Peyer's patch (tissue), 4 donors: ENCODE results near the gene UNC93A.

Experiments
- CTCF ChIP-seq, 6 experiments: fragments of 450-650 bp in 4 of 6; fragments of 200-600 bp in 2 of 6; sonication (generic) in 1 of 6; IDR thresholded peaks; one replicate each; pipeline ENCODE4 v1.5.1; 2017 to 2019; ENCODE audit warnings: antibody characterized with exemption in 6 of 6, mild to moderate bottlenecking in 3 of 6, moderate library complexity in 1 of 6
- POLR2A ChIP-seq, 2 donors: fragments of 450-650 bp; IDR thresholded peaks; one replicate each; pipeline ENCODE4 v1.5.1; 2017; ENCODE audit warnings: antibody characterized with exemption in 2 of 2, mild to moderate bottlenecking in 2 of 2, moderate library complexity in 2 of 2

DNA sequence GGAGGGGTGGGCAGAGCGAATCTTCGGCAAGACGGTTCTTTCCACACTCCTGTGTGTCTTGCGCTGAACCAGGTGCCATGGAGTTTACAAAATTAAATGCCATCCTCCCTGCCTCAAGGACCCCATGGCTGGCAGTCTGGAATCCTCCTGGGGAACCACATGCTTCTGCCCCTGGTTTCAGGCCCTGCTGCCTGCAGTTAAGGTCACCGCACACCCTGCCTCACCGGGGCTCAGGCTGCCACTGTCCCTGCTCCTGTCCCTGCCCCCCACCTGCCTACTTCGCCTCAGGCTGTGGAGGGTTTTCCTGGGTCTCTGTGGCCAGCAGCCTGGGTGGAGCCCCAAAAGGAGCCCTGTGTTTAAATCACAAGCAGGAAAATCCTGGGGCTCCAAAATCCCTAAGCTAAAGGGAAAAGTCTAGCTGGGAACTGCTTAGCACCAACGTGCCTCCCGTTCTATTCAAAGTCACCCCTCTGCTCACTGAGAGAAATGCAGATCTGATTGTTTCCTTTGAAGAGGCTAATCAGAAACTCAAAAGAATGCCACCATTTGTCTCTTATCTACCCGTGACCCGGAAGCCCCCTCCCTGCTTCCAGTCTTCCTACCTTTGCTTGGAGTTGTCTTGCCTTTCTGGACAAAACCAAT, 23.2 kb downstream of the UNC93A start:
- TF ChIP-seq CTCF (IDR thresholded peaks at IDR 0.05) (no peak), POLR2A (IDR thresholded peaks at IDR 0.05) (no peak)
